Liver (tissue), 9 donors: ENCODE data around the gene DDX54. TPM values are rescaled to one million over a fixed set of nuclear protein-coding genes. Genes with fewer than 3 reads are reported as not detected.
A peak's percentile ranks its signal among the peaks of the same experiment; 100 is the strongest.

Source experiments
- DNase-seq: peaks from one replicate; pipeline ENCODE4 v3.0.0-alpha.2; 2017; ENCODE audit warnings: low spot score
- H3K27ac ChIP-seq, 2 donors: one replicate each; pipeline ENCODE4 v1.7.0; 2013; ENCODE audit warnings: inconsistent platforms in 2 of 2, low read length in 2 of 2, control low read depth in 1 of 2, low read depth in 1 of 2, mild to moderate bottlenecking in 1 of 2
- H3K27me3 ChIP-seq, 4 donors: one replicate each; pipeline versions ENCODE4 v1.6.1 to v1.7.0; 2013; ENCODE audit warnings: low read length in 3 of 4, inconsistent platforms in 1 of 4, mild to moderate bottlenecking in 1 of 4, moderate library complexity in 1 of 4; ENCODE audit not compliant: control insufficient read depth in 4 of 4, insufficient read depth in 4 of 4
- H3K36me3 ChIP-seq, 4 donors: one replicate each; pipeline versions ENCODE4 v1.6.1 to v1.7.0; 2013; ENCODE audit warnings: low read length in 3 of 4, mild to moderate bottlenecking in 3 of 4, low read depth in 1 of 4, moderate library complexity in 1 of 4; ENCODE audit not compliant: control insufficient read depth in 4 of 4, insufficient read depth in 3 of 4
- H3K4me1 ChIP-seq, 4 donors: one replicate each; pipeline versions ENCODE4 v1.6.1 to v1.7.0; 2013; ENCODE audit warnings: low read length in 3 of 4, mild to moderate bottlenecking in 3 of 4, moderate library complexity in 1 of 4; ENCODE audit not compliant: control insufficient read depth in 4 of 4, insufficient read depth in 4 of 4
- H3K4me3 ChIP-seq, 3 donors: one replicate each; pipeline versions ENCODE4 v1.6.1 to v1.7.0; 2013; ENCODE audit warnings: low read length in 3 of 3, control low read depth in 1 of 3, low read depth in 1 of 3, mild to moderate bottlenecking in 1 of 3
- H3K9ac ChIP-seq, 2 donors: one replicate each; pipeline ENCODE4 v1.7.0; 2013; ENCODE audit warnings: low read length in 2 of 2, mild to moderate bottlenecking in 2 of 2, moderate library complexity in 2 of 2, control low read depth in 1 of 2, low read depth in 1 of 2
- H3K9me3 ChIP-seq, 4 donors: one replicate each; pipeline versions ENCODE4 v1.6.1 to v1.7.0; 2013; ENCODE audit warnings: low read length in 3 of 4; ENCODE audit not compliant: control insufficient read depth in 4 of 4
- EGR1 ChIP-seq, 2 donors: IDR thresholded peaks; 2 replicates each; pipeline ENCODE4 v1.6.1; 2016 to 2018; ENCODE audit warnings: antibody characterized with exemption in 2 of 2, low read depth in 2 of 2
- FOXA1 ChIP-seq: IDR thresholded peaks from 2 replicates; pipeline ENCODE4 v1.6.1; 2016; ENCODE audit warnings: antibody characterized with exemption
- FOXA2 ChIP-seq: IDR thresholded peaks from 2 replicates; pipeline ENCODE4 v1.6.1; 2016; ENCODE audit warnings: antibody characterized with exemption
- GABPA ChIP-seq, 2 donors: IDR thresholded peaks in 1 of 2; conservative IDR thresholded peaks in 1 of 2; 2 replicates each; pipeline ENCODE4 v1.6.1; 2016; ENCODE audit warnings: antibody characterized with exemption in 2 of 2, mild to moderate bottlenecking in 1 of 2, moderate library complexity in 1 of 2
- HNF4A ChIP-seq, 2 donors: conservative IDR thresholded peaks; 2 replicates each; pipeline ENCODE4 v1.6.1; 2016; ENCODE audit warnings: antibody characterized with exemption in 2 of 2, mild to moderate bottlenecking in 2 of 2
- HNF4G ChIP-seq: IDR thresholded peaks from 2 replicates; pipeline ENCODE4 v1.6.1; 2016; ENCODE audit warnings: antibody characterized with exemption
- JUND ChIP-seq, 2 donors: IDR thresholded peaks; 2 replicates each; pipeline ENCODE4 v1.6.1; 2016; ENCODE audit warnings: antibody characterized with exemption in 2 of 2
- NR2F2 ChIP-seq: IDR thresholded peaks from 2 replicates; pipeline ENCODE4 v1.6.1; 2016; ENCODE audit warnings: antibody characterized with exemption
- RAD21 ChIP-seq, 2 donors: IDR thresholded peaks; 2 replicates each; pipeline ENCODE4 v1.6.1; 2016; ENCODE audit warnings: antibody characterized with exemption in 2 of 2, mild to moderate bottlenecking in 2 of 2
- RXRA ChIP-seq, 2 donors: IDR thresholded peaks; 2 replicates each; pipeline ENCODE4 v1.6.1; 2017 to 2018; ENCODE audit warnings: antibody characterized with exemption in 2 of 2, mild to moderate bottlenecking in 1 of 2
- SP1 ChIP-seq: IDR thresholded peaks from 2 replicates; pipeline ENCODE4 v1.6.1; 2018; ENCODE audit warnings: antibody characterized with exemption, mild to moderate bottlenecking
- TAF1 ChIP-seq: conservative IDR thresholded peaks from 2 replicates; pipeline ENCODE4 v1.6.1; 2016; ENCODE audit warnings: antibody characterized with exemption, mild to moderate bottlenecking
- YY1 ChIP-seq: IDR thresholded peaks from 2 replicates; pipeline ENCODE4 v1.6.1; 2016; ENCODE audit warnings: antibody characterized with exemption, mild to moderate bottlenecking
- WGBS: extraction: QIAGEN DNeasy Blood & Tissue Kit; methylation state at CpG from one replicate; pipeline ENCODE4 v1.1.7; 2013; 5-methylcytosine and 5-hydroxymethylcytosine counted together
- polyA plus RNA-seq, 2 donors: library from polyadenylated mRNA; stranded (reverse) in 1 of 2; unstranded in 1 of 2; fragments of 200-250 nt in 1 of 2; fragments of >200 nt in 1 of 2; fragmentation: Nextera tagmentation in 1 of 2; extraction: Ambion mirVana in 1 of 2; gene quantifications; one replicate each; pipeline versions ENCODE4 v1.2.1 to v1.2.3, GENCODE V29; 2013 to 2015
- total RNA-seq, 2 donors: library from RNA; depleted of rRNA; stranded (reverse); fragments of >200 nt; gene quantifications; one replicate each; pipeline ENCODE4 v1.2.3, GENCODE V29; 2014
- TF ChIP-seq, protein P1 (sequence below): IDR thresholded peaks from 2 replicates; pipeline ENCODE4 v1.6.1; 2016; ENCODE audit warnings: antibody characterized with exemption
- TF ChIP-seq, protein P2 (sequence below): fragments of 150-350 bp; IDR thresholded peaks from 2 replicates; pipeline ENCODE4 v1.5.1; 2017; ENCODE audit warnings: improper control_type of control experiment, low read depth, low read length; ENCODE audit not compliant: missing input control
- TF ChIP-seq, protein P3 (sequence below): IDR thresholded peaks from 2 replicates; pipeline ENCODE4 v1.6.1; 2016; ENCODE audit warnings: antibody characterized with exemption, mild to moderate bottlenecking
- TF ChIP-seq, protein P4 (sequence below): IDR thresholded peaks from 2 replicates; pipeline ENCODE4 v1.6.1; 2016; ENCODE audit warnings: antibody characterized with exemption
- TF ChIP-seq, protein P5 (sequence below): IDR thresholded peaks from 2 replicates; pipeline ENCODE4 v1.6.1; 2016; ENCODE audit warnings: antibody characterized with exemption
- donor health status: healthy.
- donor health status: healthy.
- donor health status: healthy.
- donor health status: healthy.
- donor health status: healthy.

The DDX54 gene
- total and polyA plus RNA-seq, 4 donors: 20.2 to 28.4 (median 21.6) TPM

DNA sequence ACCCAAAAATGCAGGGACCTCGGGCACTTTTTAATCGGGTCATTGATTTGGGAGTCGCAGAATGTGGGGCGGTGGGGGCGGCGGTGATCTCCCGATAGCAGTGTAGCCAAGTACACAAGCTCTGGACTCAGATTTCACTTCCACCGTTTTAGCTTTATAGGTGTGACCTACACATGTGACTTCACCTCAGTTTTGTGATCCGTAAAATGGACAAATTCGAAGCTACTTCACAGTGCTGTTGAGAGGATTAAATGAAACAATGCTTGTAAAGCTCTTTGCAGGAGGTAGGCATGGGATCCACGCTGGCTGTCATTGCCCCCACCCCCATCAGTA is 721 bp upstream of the DDX54 start:
- TF ChIP-seq FOXA1: no peak
- no peak for TF ChIP-seq HNF4G
- Histone ChIP-seq H3K4me3 (peak overlapping the region; percentile 79 to 94 (median 81)), H3K9me3 (no peaks in the 10 kb centered on the region), H3K27me3 (no peaks in the 10 kb centered on the region), H3K27ac (peak overlapping the region; percentile 74 to 98), H3K9ac (peak overlapping the region; percentile 8 to 97), H3K36me3 (peaks cover under 1 to 6% (median 4%) of the 10 kb centered on the region in 4 donors), H3K4me1 (peaks cover 8 to 39% (median 24%) of the 10 kb centered on the region in 4 donors)
- no peak for DNase-seq
- WGBS: 3% methylated on average over 11 of the region's 11 CpGs

DNA sequence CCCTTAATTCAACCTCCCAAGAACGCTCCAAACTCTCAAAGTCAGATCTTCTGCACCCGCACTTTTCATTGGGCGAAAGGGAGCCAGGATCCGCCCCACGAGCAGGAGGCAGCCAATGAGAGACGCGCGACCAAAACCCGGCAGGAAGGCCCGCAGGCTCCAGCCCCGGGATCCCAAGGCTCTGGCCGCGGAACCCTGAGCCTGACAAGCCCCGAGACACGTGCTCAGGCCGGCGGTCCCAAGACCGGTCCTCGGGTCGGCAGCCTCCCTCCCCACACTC is 438 bp downstream of the DDX54 start:
- Histone ChIP-seq H3K4me3 (peak overlapping the region; percentile 79 to 94 (median 81)), H3K9me3 (no peaks in the 10 kb centered on the region), H3K36me3 (peaks cover 3 to 9% (median 6%) of the 10 kb centered on the region in 4 donors), H3K27me3 (no peaks in the 10 kb centered on the region), H3K27ac (peak overlapping the region; percentile 74 to 98), H3K9ac (peak overlapping the region; percentile 51 to 97), H3K4me1 (peaks cover 8 to 39% (median 24%) of the 10 kb centered on the region in 4 donors)
- peak; percentile 89 for DNase-seq
- TF ChIP-seq RXRA (IDR thresholded peaks at IDR 0.05) (no peak), GABPA (IDR thresholded peaks at IDR 0.05 in 1 of 2, conservative IDR thresholded peaks at IDR 0.05 in 1 of 2) (no peak), FOXA2 (no peak), HNF4G (no peak), TAF1 (no peak), RAD21 (IDR thresholded peaks at IDR 0.05) (no peak), EGR1 (IDR thresholded peaks at IDR 0.05; ENCODE audit: low read depth in 2 of 2) (no peak), JUND (IDR thresholded peaks at IDR 0.05) (no peak), SP1 (no peak), FOXA1 (no peak), NR2F2 (no peak), YY1 (no peak), HNF4A (conservative IDR thresholded peaks at IDR 0.05) (no peak)
- TF ChIP-seq, protein P1, sequence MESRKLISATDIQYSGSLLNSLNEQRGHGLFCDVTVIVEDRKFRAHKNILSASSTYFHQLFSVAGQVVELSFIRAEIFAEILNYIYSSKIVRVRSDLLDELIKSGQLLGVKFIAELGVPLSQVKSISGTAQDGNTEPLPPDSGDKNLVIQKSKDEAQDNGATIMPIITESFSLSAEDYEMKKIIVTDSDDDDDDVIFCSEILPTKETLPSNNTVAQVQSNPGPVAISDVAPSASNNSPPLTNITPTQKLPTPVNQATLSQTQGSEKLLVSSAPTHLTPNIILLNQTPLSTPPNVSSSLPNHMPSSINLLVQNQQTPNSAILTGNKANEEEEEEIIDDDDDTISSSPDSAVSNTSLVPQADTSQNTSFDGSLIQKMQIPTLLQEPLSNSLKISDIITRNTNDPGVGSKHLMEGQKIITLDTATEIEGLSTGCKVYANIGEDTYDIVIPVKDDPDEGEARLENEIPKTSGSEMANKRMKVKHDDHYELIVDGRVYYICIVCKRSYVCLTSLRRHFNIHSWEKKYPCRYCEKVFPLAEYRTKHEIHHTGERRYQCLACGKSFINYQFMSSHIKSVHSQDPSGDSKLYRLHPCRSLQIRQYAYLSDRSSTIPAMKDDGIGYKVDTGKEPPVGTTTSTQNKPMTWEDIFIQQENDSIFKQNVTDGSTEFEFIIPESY: no peak
- TF ChIP-seq, protein P2, sequence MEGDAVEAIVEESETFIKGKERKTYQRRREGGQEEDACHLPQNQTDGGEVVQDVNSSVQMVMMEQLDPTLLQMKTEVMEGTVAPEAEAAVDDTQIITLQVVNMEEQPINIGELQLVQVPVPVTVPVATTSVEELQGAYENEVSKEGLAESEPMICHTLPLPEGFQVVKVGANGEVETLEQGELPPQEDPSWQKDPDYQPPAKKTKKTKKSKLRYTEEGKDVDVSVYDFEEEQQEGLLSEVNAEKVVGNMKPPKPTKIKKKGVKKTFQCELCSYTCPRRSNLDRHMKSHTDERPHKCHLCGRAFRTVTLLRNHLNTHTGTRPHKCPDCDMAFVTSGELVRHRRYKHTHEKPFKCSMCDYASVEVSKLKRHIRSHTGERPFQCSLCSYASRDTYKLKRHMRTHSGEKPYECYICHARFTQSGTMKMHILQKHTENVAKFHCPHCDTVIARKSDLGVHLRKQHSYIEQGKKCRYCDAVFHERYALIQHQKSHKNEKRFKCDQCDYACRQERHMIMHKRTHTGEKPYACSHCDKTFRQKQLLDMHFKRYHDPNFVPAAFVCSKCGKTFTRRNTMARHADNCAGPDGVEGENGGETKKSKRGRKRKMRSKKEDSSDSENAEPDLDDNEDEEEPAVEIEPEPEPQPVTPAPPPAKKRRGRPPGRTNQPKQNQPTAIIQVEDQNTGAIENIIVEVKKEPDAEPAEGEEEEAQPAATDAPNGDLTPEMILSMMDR: no peak
- TF ChIP-seq, protein P3, sequence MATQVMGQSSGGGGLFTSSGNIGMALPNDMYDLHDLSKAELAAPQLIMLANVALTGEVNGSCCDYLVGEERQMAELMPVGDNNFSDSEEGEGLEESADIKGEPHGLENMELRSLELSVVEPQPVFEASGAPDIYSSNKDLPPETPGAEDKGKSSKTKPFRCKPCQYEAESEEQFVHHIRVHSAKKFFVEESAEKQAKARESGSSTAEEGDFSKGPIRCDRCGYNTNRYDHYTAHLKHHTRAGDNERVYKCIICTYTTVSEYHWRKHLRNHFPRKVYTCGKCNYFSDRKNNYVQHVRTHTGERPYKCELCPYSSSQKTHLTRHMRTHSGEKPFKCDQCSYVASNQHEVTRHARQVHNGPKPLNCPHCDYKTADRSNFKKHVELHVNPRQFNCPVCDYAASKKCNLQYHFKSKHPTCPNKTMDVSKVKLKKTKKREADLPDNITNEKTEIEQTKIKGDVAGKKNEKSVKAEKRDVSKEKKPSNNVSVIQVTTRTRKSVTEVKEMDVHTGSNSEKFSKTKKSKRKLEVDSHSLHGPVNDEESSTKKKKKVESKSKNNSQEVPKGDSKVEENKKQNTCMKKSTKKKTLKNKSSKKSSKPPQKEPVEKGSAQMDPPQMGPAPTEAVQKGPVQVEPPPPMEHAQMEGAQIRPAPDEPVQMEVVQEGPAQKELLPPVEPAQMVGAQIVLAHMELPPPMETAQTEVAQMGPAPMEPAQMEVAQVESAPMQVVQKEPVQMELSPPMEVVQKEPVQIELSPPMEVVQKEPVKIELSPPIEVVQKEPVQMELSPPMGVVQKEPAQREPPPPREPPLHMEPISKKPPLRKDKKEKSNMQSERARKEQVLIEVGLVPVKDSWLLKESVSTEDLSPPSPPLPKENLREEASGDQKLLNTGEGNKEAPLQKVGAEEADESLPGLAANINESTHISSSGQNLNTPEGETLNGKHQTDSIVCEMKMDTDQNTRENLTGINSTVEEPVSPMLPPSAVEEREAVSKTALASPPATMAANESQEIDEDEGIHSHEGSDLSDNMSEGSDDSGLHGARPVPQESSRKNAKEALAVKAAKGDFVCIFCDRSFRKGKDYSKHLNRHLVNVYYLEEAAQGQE: no peak
- TF ChIP-seq, protein P4, sequence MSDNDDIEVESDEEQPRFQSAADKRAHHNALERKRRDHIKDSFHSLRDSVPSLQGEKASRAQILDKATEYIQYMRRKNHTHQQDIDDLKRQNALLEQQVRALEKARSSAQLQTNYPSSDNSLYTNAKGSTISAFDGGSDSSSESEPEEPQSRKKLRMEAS: no peak
- TF ChIP-seq, protein P5, sequence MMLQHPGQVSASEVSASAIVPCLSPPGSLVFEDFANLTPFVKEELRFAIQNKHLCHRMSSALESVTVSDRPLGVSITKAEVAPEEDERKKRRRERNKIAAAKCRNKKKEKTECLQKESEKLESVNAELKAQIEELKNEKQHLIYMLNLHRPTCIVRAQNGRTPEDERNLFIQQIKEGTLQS: no peak
- under 1% methylated on average over 20 of the region's 20 CpGs for WGBS
